Natural killer cell (primary cell): Measurements from ENCODE around the gene VARS2. TPM values are rescaled to one million over a fixed set of nuclear protein-coding genes. Genes with fewer than 3 reads are reported as not detected.
A peak's percentile ranks its signal among the peaks of the same experiment; 100 is the strongest.

Experiments
- ATAC-seq, 3 donors: fragments of 150-1000 bp in 2 of 3; fragments of 200-7000 bp in 1 of 3; cut with Tn5 transposase; 1 replicate in 1 of 3; 2 replicates in 2 of 3; pipeline ENCODE4 v1.10.0; 2021; ENCODE audit warnings: mild to moderate bottlenecking in 2 of 3, moderate library complexity in 2 of 3
- DNase-seq, 2 donors: peaks; one replicate each; pipeline versions ENCODE4 v3.0.0 to v3.0.0-alpha.2; 2013 to 2021; ENCODE audit warnings: mixed read lengths in 1 of 2
- H3K27ac ChIP-seq: one replicate; pipeline ENCODE4 v1.5.1; 2013; ENCODE audit warnings: mild to moderate bottlenecking, low read length
- H3K27me3 ChIP-seq: one replicate; pipeline ENCODE4 v1.6.1; 2013; ENCODE audit warnings: low read length; ENCODE audit not compliant: control insufficient read depth, insufficient read depth
- H3K36me3 ChIP-seq: one replicate; pipeline ENCODE4 v1.6.1; 2013; ENCODE audit warnings: low read length; ENCODE audit not compliant: control insufficient read depth, insufficient read depth
- H3K4me1 ChIP-seq: one replicate; pipeline ENCODE4 v1.6.1; 2013; ENCODE audit warnings: low read length; ENCODE audit not compliant: control insufficient read depth, insufficient read depth
- H3K4me3 ChIP-seq: one replicate; pipeline ENCODE4 v1.5.1; 2013; ENCODE audit warnings: low read length
- H3K9me3 ChIP-seq: one replicate; pipeline ENCODE4 v1.6.1; 2013; ENCODE audit warnings: low read length; ENCODE audit not compliant: control insufficient read depth, insufficient read depth
- H3K27ac Mint-ChIP-seq, 2 donors: one replicate each; pipeline ENCODE4 v1.8.0; 2022; ENCODE audit warnings: mild to moderate bottlenecking in 2 of 2, mixed read lengths in 2 of 2, moderate library complexity in 1 of 2
- H3K27me3 Mint-ChIP-seq, 2 donors: one replicate each; pipeline ENCODE4 v1.8.0; 2022; ENCODE audit warnings: low read depth in 2 of 2, mixed read lengths in 2 of 2
- H3K36me3 Mint-ChIP-seq: one replicate; pipeline ENCODE4 v1.8.0; 2022; ENCODE audit warnings: mixed read lengths
- H3K4me1 Mint-ChIP-seq, 2 donors: one replicate each; pipeline ENCODE4 v1.8.0; 2022; ENCODE audit warnings: mixed read lengths in 2 of 2
- H3K4me3 Mint-ChIP-seq: one replicate; pipeline ENCODE4 v1.8.0; 2022; ENCODE audit warnings: mild to moderate bottlenecking, moderate library complexity, mixed read lengths
- H3K9me3 Mint-ChIP-seq, 2 donors: one replicate each; pipeline ENCODE4 v1.8.0; 2022; ENCODE audit warnings: mixed read lengths in 2 of 2
- WGBS: methylation state at CpG from one replicate; pipeline ENCODE4 v1.1.7; 2013; ENCODE audit warnings: missing lambda C conversion rate; ENCODE audit not compliant: insufficient coverage; 5-methylcytosine and 5-hydroxymethylcytosine counted together
- intact Hi-C: fragments of 100-400 bp; cut with micrococcal nuclease; formaldehyde crosslinking; loops from one replicate; pipeline ENCODE4 v1.14.2; 2022
- total RNA-seq, 4 donors: library from RNA; stranded (reverse); fragments of 120-200 nt in 1 of 4; gene quantifications; one replicate each; pipeline versions ENCODE4 v1.2.3 to v1.2.4, GENCODE V29; 2013 to 2022
- TF ChIP-seq, protein P1 (sequence below): fragments of 200-600 bp; IDR thresholded peaks from one replicate; pipeline ENCODE4 v1.8.0; 2022; ENCODE audit warnings: antibody characterized with exemption

Gene VARS2
- total RNA-seq, 3 donors from 2014 or later (not counting 1 experiment from before 2014, with no cell fraction given), result 16.9 to 36.7 (median 24.5) TPM

DNA sequence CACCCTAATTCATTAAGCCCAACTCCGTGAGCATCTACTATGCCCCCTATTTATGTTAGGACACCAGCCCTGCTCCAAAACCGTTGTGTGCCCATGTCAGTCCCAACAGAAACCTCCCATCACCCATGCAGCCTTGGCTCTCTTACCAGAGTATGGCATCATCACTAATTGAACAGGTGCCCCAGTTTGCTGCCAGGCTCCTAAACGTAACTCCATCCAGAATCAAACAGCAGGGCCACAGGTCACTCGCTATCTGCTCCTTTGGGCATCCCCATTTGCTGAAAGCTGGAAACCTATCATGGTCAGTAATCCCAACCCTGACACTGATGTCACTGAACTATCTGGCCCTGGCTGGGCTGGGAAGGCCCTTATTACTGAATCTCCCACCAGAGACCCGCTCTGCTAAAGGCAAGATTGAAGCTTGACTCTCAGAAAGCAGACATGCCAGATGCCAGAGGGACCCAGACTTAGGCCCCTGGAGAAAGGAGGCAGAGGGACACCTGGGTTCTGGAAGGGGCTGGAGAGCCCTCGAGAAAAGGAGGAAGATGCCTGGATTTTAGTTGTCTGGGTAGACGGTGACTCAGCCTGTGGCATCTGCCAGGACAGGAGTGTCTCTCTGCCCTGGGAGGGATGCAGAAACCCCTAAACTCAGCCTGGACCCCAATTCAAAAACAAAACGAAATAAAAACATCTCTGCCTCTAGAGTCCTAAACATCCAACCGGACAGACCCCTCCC is 40.8 kb downstream of the VARS2 start:
- Histone ChIP-seq H3K36me3 (no peaks in the 10 kb centered on the region), H3K4me1 (peaks cover 15% of the 10 kb centered on the region), H3K4me3 (peak overlapping the region; percentile 29), H3K9me3 (no peaks in the 10 kb centered on the region), H3K27me3 (peaks cover 4% of the 10 kb centered on the region), H3K27ac (no peak overlapping the region)
- Mint-ChIP-seq H3K9me3 (peaks cover 0 to 2% of the 10 kb centered on the region in 2 donors), H3K27me3 (peaks cover 66 to 75% of the 10 kb centered on the region in 2 donors), H3K27ac (peak overlapping the region in 1 of 2 donors; percentile 19), H3K36me3 (no peaks in the 10 kb centered on the region), H3K4me3 (peak overlapping the region; percentile 87), H3K4me1 (peaks cover 0 to 15% of the 10 kb centered on the region in 2 donors)
- TF ChIP-seq, protein P1, sequence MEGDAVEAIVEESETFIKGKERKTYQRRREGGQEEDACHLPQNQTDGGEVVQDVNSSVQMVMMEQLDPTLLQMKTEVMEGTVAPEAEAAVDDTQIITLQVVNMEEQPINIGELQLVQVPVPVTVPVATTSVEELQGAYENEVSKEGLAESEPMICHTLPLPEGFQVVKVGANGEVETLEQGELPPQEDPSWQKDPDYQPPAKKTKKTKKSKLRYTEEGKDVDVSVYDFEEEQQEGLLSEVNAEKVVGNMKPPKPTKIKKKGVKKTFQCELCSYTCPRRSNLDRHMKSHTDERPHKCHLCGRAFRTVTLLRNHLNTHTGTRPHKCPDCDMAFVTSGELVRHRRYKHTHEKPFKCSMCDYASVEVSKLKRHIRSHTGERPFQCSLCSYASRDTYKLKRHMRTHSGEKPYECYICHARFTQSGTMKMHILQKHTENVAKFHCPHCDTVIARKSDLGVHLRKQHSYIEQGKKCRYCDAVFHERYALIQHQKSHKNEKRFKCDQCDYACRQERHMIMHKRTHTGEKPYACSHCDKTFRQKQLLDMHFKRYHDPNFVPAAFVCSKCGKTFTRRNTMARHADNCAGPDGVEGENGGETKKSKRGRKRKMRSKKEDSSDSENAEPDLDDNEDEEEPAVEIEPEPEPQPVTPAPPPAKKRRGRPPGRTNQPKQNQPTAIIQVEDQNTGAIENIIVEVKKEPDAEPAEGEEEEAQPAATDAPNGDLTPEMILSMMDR, result no peak
- peak in 1 of 3 donors; percentile 20 for ATAC-seq
- 74% methylated on average over 8 of the region's 9 CpGs for WGBS
- DNase-seq, result no peak
- intact Hi-C loops, result no loop called here

DNA sequence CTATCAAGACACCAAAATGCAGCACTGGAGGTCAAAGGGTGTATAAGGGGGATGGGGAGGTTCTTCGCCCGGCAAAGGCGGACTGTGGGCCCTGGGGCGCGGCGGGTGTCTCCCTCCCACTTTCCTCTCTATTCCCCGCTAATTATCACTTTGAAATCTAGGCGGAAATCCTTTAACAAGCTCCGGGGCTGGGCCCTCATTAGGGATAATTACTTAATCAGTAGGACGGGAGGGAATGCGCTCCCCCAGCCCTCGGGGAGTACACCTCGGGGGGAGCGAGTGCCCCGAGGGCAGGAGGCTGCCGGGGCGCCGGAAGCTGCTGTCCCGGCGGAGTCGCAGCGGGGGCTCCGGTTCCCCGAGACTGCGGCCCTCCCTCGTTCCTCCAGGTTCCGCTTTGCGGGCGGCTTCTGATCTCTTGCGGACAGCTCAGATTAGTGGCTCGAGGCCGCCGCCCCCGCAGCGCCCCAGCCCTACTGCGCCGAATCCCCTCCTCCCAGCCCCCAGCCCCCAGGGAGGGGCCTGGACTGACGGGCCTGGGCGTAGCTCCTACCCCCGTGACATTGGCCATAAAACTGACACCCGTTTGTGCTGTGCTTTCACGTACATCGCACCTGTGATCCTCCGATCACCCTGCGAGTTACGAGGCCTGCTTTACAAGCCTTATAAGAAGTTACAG is 41.5 kb downstream of the VARS2 start:
- H3K27me3 ChIP-seq, result peaks cover 4% of the 10 kb centered on the region

DNA sequence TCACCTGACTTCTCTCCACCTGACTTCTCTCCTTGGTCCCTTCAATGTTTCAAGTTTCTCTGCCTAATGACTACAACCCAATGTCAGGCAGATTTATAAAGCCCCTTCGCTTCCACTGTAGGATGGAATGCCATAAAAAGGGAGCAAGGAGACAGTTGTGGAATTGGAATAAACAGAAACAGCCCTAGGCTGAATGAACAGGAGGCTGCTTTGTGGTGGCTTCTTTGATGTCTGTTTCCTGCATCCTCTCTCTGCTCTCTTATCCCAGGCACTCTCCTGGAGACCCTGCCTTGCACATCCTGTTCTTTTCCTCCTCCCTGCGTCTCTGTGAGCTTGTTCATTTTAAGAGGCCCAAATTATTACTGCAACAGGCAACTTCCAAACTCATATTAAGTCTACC is 43.7 kb downstream of the VARS2 start:
- Histone ChIP-seq H3K36me3 (no peaks in the 10 kb centered on the region), H3K27me3 (peaks cover 4% of the 10 kb centered on the region), H3K9me3 (no peaks in the 10 kb centered on the region), H3K27ac (no peak overlapping the region), H3K4me1 (peaks cover 15% of the 10 kb centered on the region), H3K4me3 (no peak overlapping the region)
- Mint-ChIP-seq H3K4me1 (peaks cover 0 to 15% of the 10 kb centered on the region in 2 donors), H3K27me3 (peaks cover 47 to 57% of the 10 kb centered on the region in 2 donors), H3K4me3 (no peak overlapping the region), H3K9me3 (no peaks in the 10 kb centered on the region), H3K27ac (no peak overlapping the region), H3K36me3 (no peaks in the 10 kb centered on the region)
- no peak for ATAC-seq
- WGBS, result 77% methylated on average over 2 of the region's 2 CpGs
- DNase-seq, result no peak
- intact Hi-C loops, result no loop called here
- TF ChIP-seq, protein P1, result no peak

More for the DNA sequence above, 41.5 kb downstream of the VARS2 start:
- H3K4me1 ChIP-seq, result peaks cover 15% of the 10 kb centered on the region
- ATAC-seq (peak; percentile 71 to 87 (median 74)), DNase-seq (peak; percentile 43 to 79)
- TF ChIP-seq, protein P1, result no peak
- peaks cover 0 to 15% of the 10 kb centered on the region in 2 donors for H3K4me1 Mint-ChIP-seq
- no peak overlapping the region for H3K27ac ChIP-seq
- H3K27me3 Mint-ChIP-seq, result peaks cover 60 to 71% of the 10 kb centered on the region in 2 donors
- no peaks in the 10 kb centered on the region for H3K36me3 Mint-ChIP-seq
- no peaks in the 10 kb centered on the region for H3K36me3 ChIP-seq
- peaks cover 0 to 2% of the 10 kb centered on the region in 2 donors for H3K9me3 Mint-ChIP-seq
- H3K4me3 ChIP-seq, result peak overlapping the region; percentile 29
- intact Hi-C loops, result no loop called here
- no peaks in the 10 kb centered on the region for H3K9me3 ChIP-seq
- H3K4me3 Mint-ChIP-seq, result peak overlapping the region; percentile 87
- H3K27ac Mint-ChIP-seq, result peak overlapping the region in 1 of 2 donors; percentile 19
- WGBS, result under 1% methylated on average over 46 of the region's 46 CpGs
